Lung (tissue), 12 donors: ENCODE data around the gene JUP. TPM values are rescaled to one million over a fixed set of nuclear protein-coding genes. Genes with fewer than 3 reads are reported as not detected.

Experiments used
- ATAC-seq: fragments of 200-7000 bp; cut with Tn5 transposase; one replicate; pipeline ENCODE4 v1.9.1; 2020; ENCODE audit warnings: moderate number of reproducible peaks; ENCODE audit not compliant: insufficient read depth, low FRiP score
- DNase-seq, 3 donors: peaks; one replicate each; pipeline ENCODE4 v3.0.0-alpha.2; 2013 to 2017
- H3K27ac ChIP-seq, 2 donors: one replicate each; pipeline ENCODE4 v1.5.1; 2013; ENCODE audit warnings: mild to moderate bottlenecking in 2 of 2, moderate library complexity in 2 of 2, control low read depth in 1 of 2, inconsistent platforms in 1 of 2, low read depth in 1 of 2, low read length in 1 of 2
- H3K27me3 ChIP-seq, 3 donors: one replicate each; pipeline ENCODE4 v1.5.1; 2013; ENCODE audit warnings: low read length in 2 of 3; ENCODE audit not compliant: control insufficient read depth in 3 of 3, insufficient read depth in 3 of 3
- H3K36me3 ChIP-seq, 4 donors: one replicate each; pipeline ENCODE4 v1.5.1; 2013; ENCODE audit warnings: low read length in 4 of 4, mild to moderate bottlenecking in 1 of 4, moderate library complexity in 1 of 4; ENCODE audit not compliant: control insufficient read depth in 4 of 4, insufficient read depth in 4 of 4
- H3K4me1 ChIP-seq, 5 donors: one replicate each; pipeline ENCODE4 v1.5.1; 2013; ENCODE audit warnings: low read length in 5 of 5, mild to moderate bottlenecking in 2 of 5, moderate library complexity in 1 of 5; ENCODE audit not compliant: control insufficient read depth in 5 of 5, insufficient read depth in 5 of 5
- H3K4me3 ChIP-seq: one replicate; pipeline ENCODE4 v1.5.1; 2013; ENCODE audit warnings: mild to moderate bottlenecking, control low read depth, moderate library complexity
- H3K9ac ChIP-seq, 2 donors: one replicate each; pipeline ENCODE4 v1.5.1; 2013; ENCODE audit warnings: low read length in 2 of 2, control low read depth in 1 of 2; ENCODE audit not compliant: insufficient read depth in 1 of 2
- H3K9me3 ChIP-seq, 4 donors: one replicate each; pipeline ENCODE4 v1.5.1; 2013; ENCODE audit warnings: low read length in 3 of 4, mild to moderate bottlenecking in 1 of 4, moderate library complexity in 1 of 4; ENCODE audit not compliant: control insufficient read depth in 4 of 4, insufficient read depth in 3 of 4
- WGBS, 2 donors: extraction: QIAGEN DNeasy Blood & Tissue Kit; methylation state at CpG; one replicate each; pipeline ENCODE4 v1.1.7; 2013; 5-methylcytosine and 5-hydroxymethylcytosine counted together
- polyA plus RNA-seq, 2 donors: library from polyadenylated mRNA; stranded (reverse); fragments of 200-250 nt; gene quantifications; one replicate each; pipeline ENCODE4 v1.2.1, GENCODE V29; 2013
- total RNA-seq, 2 donors: library from RNA; depleted of rRNA in 1 of 2; stranded (reverse); fragments of >200 nt in 1 of 2; gene quantifications; one replicate each; pipeline ENCODE4 v1.2.1, GENCODE V29; 2014 to 2021
- TF ChIP-seq, protein P1 (sequence below): IDR thresholded peaks from 2 replicates; pipeline ENCODE4 v1.5.1; 2012; ENCODE audit warnings: mild to moderate bottlenecking; ENCODE audit errors: control extremely low read depth, extremely low read depth
- donor health status: control.
- donor health status: control.
- donor health status: Bipolar disorder and iron deficiency.
- donor health status: healthy.
- donor health status: DM: yes; HTN: yes; CAD: no.

The JUP gene
- total and polyA plus RNA-seq, 4 donors: 60.9 to 150 (median 101) TPM

GRCh38 chr17:41734139-41734948 is 52.2 kb downstream of the JUP start, which contains the start of gene HAP1:
Gene HAP1, minus strand, starts transcription at chr17:41734643. Its CDS starts 9 bp downstream, at chr17:41734634.
- Histone ChIP-seq H3K9me3 (no peaks in the 10 kb centered on the region), H3K4me1 (peaks cover 0 to 16% (median 5%) of the 10 kb centered on the region in 5 donors), H3K36me3 (no peaks in the 10 kb centered on the region), H3K27me3 (peaks cover 0 to 62% (median 54%) of the 10 kb centered on the region in 3 donors), H3K9ac (no peak within 1 kb of the TSS), H3K4me3 (no peak within 1 kb of the TSS), H3K27ac (no peak within 1 kb of the TSS)
- TF ChIP-seq, protein P1, sequence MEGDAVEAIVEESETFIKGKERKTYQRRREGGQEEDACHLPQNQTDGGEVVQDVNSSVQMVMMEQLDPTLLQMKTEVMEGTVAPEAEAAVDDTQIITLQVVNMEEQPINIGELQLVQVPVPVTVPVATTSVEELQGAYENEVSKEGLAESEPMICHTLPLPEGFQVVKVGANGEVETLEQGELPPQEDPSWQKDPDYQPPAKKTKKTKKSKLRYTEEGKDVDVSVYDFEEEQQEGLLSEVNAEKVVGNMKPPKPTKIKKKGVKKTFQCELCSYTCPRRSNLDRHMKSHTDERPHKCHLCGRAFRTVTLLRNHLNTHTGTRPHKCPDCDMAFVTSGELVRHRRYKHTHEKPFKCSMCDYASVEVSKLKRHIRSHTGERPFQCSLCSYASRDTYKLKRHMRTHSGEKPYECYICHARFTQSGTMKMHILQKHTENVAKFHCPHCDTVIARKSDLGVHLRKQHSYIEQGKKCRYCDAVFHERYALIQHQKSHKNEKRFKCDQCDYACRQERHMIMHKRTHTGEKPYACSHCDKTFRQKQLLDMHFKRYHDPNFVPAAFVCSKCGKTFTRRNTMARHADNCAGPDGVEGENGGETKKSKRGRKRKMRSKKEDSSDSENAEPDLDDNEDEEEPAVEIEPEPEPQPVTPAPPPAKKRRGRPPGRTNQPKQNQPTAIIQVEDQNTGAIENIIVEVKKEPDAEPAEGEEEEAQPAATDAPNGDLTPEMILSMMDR: no peak
- WGBS, 2 donors: 1% methylated on average over 77 of the region's 77 CpGs
- no peak for ATAC-seq
- peak in 1 of 3 donors; percentile 22 for DNase-seq

- Histone ChIP-seq H3K9me3 (no peaks in the 10 kb centered on the region), H3K27me3 (peaks cover 0 to 62% (median 54%) of the 10 kb centered on the region in 3 donors), H3K9ac (no peak overlapping the region), H3K27ac (no peak overlapping the region), H3K4me3 (no peak overlapping the region), H3K4me1 (peaks cover 0 to 16% (median 5%) of the 10 kb centered on the region in 5 donors), H3K36me3 (no peaks in the 10 kb centered on the region)
- DNase-seq: no peak
- WGBS, 2 donors: 11 to 13% methylated on average over 31 to 40 of the region's 40 CpGs
- TF ChIP-seq, protein P1: no peak
- ATAC-seq: no peak
Observed at GRCh38 chr17:41733348-41734138, 53.0 kb downstream of the JUP start.

DNA sequence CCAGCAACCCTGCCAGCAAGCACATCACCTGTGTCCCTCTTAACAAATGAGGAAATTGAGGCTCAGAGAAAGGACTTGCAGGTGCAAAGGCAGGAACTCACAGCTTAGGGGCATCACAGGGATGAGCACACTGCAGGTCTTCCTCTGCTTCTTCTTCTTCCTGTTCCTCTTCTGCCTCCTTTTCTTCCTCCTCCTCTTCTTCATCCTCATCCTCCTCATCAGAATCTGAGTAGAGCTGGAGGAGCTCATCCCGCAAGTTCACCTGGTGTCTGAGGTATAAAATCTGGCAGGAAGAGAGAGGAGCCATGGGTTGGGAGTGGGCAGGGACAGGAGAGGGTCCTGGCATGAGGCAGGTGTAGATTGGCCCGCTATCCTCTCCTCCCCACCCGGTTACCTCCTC is 54.7 kb downstream of the JUP start:
- DNase-seq: no peak
- Histone ChIP-seq H3K27me3 (peaks cover 0 to 58% (median 43%) of the 10 kb centered on the region in 3 donors), H3K4me1 (peaks cover 0 to 12% (median 5%) of the 10 kb centered on the region in 5 donors), H3K36me3 (no peaks in the 10 kb centered on the region), H3K9me3 (no peaks in the 10 kb centered on the region), H3K27ac (no peak overlapping the region), H3K4me3 (no peak overlapping the region), H3K9ac (no peak overlapping the region)
- TF ChIP-seq, protein P1: no peak
- 53 to 55% methylated on average over 3 of the region's 3 CpGs for WGBS, 2 donors
- ATAC-seq: no peak
